ENCODE results near the gene BRIP1.

DNA sequence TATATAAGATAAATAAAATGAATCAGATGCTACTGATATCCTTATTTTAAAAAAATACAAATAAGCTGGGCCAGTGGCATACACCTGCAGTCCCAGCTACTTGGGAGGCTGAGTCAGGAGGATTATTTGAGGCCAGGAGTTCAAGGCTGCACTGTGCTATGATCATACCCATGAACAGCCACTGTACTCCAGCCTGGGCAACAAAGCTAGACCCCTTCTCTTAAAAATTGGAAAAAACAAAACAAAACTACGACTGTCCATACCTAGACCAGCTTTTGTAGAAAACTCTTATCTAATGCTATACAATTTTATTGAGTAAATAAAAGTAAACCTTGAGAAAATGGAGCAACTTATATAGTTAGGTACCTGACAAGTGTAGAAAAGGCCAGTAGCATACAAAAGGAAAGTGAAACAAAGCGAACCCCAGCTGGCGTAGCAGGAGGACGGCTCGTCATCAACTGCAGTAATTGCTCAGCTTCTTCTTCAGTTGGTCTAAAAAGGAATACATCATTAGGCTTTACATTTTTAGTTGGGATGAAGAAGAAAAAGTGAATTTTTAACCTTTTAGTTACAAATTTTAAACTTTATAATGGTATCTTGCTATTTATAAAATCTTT, 40.9 kb upstream of the BRIP1 start:
- TF ChIP-seq, protein P1, sequence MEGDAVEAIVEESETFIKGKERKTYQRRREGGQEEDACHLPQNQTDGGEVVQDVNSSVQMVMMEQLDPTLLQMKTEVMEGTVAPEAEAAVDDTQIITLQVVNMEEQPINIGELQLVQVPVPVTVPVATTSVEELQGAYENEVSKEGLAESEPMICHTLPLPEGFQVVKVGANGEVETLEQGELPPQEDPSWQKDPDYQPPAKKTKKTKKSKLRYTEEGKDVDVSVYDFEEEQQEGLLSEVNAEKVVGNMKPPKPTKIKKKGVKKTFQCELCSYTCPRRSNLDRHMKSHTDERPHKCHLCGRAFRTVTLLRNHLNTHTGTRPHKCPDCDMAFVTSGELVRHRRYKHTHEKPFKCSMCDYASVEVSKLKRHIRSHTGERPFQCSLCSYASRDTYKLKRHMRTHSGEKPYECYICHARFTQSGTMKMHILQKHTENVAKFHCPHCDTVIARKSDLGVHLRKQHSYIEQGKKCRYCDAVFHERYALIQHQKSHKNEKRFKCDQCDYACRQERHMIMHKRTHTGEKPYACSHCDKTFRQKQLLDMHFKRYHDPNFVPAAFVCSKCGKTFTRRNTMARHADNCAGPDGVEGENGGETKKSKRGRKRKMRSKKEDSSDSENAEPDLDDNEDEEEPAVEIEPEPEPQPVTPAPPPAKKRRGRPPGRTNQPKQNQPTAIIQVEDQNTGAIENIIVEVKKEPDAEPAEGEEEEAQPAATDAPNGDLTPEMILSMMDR (conservative IDR thresholded peaks at IDR 0.05 in 1 of 2, IDR thresholded peaks at IDR 0.05 in 1 of 2; ENCODE audit: low read depth in 1 of 2, low read length in 2 of 2) = no peak
- no peak for TF ChIP-seq EZH2 (IDR thresholded peaks at IDR 0.05; ENCODE audit: low read length, missing control alignments)
